ENCODE data around the gene TPRG1L. TPM values are rescaled to one million over a fixed set of nuclear protein-coding genes. Genes with fewer than 3 reads are reported as not detected.

Gene TPRG1L
- total RNA-seq, 1 donor from 2014 or later = 7.0 TPM

DNA sequence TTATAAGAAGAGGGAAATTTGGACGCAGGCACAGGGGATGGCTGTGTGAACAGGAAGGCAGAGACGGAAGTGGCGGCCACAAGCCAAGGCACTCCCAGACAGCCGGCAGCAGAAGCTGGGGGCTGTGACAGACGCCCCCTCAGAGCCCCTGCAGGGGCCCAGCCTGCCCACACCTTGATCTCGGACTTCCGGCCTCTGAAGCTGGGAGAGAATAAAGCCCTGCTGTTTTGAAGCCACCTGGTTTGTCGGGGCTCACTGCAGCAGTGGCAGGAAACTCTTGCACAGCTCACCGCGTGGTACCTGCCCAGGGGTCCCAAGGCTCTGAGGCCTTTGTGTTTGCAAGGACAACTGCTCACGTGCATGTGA, 27.2 kb upstream of the TPRG1L start:
- Mint-ChIP-seq H3K4me1 (ENCODE audit: low read depth) (peaks cover 8% of the 10 kb centered on the region), H3K36me3 (ENCODE audit: low read depth) (no peaks in the 10 kb centered on the region), H3K4me3 (ENCODE audit: low read depth) (no peak overlapping the region), H3K27me3 (ENCODE audit: low read depth) (no peaks in the 10 kb centered on the region), H3K27ac (no peak overlapping the region), H3K9me3 (no peaks in the 10 kb centered on the region)
- DNase-seq (ENCODE audit: low spot score) = no peak
- intact Hi-C loops (cut with micrococcal nuclease) = no loop called here

DNA sequence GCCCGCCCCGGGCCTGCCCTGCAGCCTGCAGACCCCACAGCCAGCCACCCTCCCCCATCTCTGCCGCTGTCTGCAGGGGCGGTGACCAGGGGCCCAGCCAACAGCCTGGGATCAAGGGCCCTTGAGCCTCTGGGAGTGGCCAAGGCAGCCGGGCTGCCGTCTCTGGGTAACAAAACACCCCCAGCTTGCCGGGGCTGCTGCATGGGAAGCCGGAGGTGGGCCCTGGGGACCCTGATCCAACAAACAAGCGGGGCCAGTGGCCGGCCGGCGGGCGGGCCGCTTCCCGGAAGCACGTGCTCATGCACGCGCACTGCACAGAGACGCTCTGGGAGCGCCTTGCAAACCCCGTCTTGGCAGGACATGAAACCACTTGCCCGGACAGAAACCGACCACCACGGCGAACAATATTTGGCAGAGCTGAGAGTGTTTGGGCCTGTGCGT, 26.7 kb upstream of the TPRG1L start:
- H3K27ac Mint-ChIP-seq = no peak overlapping the region
- H3K4me1 Mint-ChIP-seq (ENCODE audit: low read depth) = peaks cover 8% of the 10 kb centered on the region
- no peaks in the 10 kb centered on the region for H3K9me3 Mint-ChIP-seq
- H3K4me3 Mint-ChIP-seq (ENCODE audit: low read depth) = no peak overlapping the region
- no peak for DNase-seq (ENCODE audit: low spot score)
- no peaks in the 10 kb centered on the region for H3K36me3 Mint-ChIP-seq (ENCODE audit: low read depth)
- no peaks in the 10 kb centered on the region for H3K27me3 Mint-ChIP-seq (ENCODE audit: low read depth)
- intact Hi-C loops (cut with micrococcal nuclease) = no loop called here

DNA sequence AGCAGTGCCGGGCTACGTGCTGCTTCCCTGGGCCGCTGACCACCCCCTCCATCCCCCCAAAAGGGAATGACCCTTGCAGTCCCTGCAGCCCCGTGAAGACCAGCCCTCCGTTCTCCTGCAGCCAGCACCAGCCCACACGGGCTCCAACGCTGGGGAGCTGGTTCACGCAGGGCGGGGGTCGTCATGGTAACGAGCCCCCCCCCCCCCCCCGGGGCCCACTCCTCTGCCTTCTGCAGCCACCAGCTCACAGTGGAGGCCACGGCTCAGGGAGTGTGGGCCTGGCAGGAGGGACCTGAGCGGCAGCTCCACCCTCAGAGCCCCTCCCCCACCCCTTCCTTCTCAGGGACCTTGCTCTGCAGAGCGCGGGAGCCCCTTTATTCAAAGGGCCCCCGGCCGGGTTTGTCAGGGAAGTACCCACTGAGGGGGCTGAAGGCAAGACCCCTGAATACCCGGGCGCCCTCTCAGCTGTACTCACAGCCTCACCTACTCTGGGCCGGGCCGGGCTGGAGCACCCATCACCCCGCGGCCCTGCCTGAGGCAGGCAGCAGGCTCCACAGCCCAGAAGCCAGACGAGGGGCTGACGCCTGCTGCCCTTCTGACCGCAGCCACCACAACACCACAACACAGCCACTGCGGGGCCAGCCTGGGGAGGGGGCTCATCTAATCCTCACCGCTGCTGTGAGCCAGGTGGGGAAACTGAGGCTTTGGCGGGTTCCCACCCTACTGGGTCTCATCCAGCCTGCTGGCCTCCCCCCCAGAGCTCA, 26.1 kb upstream of the TPRG1L start:
- intact Hi-C loops (cut with micrococcal nuclease) = no loop called here
- Mint-ChIP-seq H3K4me3 (ENCODE audit: low read depth) (no peak overlapping the region), H3K27ac (no peak overlapping the region), H3K4me1 (ENCODE audit: low read depth) (peaks cover 8% of the 10 kb centered on the region), H3K9me3 (no peaks in the 10 kb centered on the region), H3K27me3 (ENCODE audit: low read depth) (no peaks in the 10 kb centered on the region), H3K36me3 (ENCODE audit: low read depth) (no peaks in the 10 kb centered on the region)
- no peak for DNase-seq (ENCODE audit: low spot score)

DNA sequence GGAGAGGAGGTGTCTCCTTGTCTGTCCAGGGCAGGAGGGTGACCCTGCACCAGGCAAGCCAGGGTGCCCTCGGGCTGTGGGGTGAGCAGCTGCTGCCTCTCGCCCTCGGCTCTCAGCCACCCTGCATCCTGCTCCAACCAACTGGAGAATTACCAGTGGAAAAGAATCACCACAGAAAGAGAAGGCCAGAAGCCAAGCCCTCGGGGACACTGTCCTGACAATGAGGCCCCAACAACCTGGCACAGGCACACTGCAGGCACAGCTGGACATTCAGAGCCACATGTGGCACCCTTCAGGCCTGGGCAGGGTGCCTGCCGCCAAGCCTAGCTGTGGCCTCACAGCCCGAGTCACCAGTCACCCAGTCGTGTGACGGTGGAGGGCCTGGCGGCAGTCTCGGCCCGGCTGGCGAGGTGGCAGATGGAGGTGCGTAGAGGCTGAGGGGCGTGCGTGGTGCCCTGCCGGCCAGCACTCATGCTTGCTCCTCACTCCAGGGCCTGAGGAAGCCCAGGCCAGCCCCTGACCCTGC, 25.5 kb upstream of the TPRG1L start:
- Mint-ChIP-seq H3K4me3 (ENCODE audit: low read depth) (no peak overlapping the region), H3K4me1 (ENCODE audit: low read depth) (peaks cover 8% of the 10 kb centered on the region), H3K36me3 (ENCODE audit: low read depth) (no peaks in the 10 kb centered on the region), H3K27ac (no peak overlapping the region), H3K27me3 (ENCODE audit: low read depth) (no peaks in the 10 kb centered on the region), H3K9me3 (no peaks in the 10 kb centered on the region)
- DNase-seq (ENCODE audit: low spot score) = no peak
- intact Hi-C loops (cut with micrococcal nuclease) = no loop called here

DNA sequence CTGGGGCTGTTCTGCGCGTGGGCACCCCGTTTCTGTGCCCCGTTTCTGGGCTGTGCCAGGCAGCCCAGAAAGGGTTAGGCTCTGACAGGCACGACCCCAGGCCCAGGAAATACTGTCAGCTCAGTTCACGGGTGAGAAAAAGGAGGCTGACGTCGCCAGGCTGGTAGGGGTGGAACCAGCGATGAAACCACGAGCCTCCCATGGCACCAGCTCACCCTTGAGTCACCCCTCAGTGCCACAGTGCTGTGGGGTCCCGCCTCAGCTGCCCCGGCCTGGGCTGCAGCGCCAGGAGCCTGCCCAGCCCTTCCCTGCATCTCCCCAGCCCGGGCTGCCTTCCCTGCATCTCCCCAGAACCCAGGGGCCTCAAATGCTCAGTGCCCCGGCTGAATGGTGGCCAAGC, 25.0 kb upstream of the TPRG1L start:
- Mint-ChIP-seq H3K27ac (no peak overlapping the region), H3K36me3 (ENCODE audit: low read depth) (no peaks in the 10 kb centered on the region), H3K4me3 (ENCODE audit: low read depth) (no peak overlapping the region), H3K27me3 (ENCODE audit: low read depth) (no peaks in the 10 kb centered on the region), H3K9me3 (no peaks in the 10 kb centered on the region), H3K4me1 (ENCODE audit: low read depth) (peaks cover 8% of the 10 kb centered on the region)
- DNase-seq (ENCODE audit: low spot score) = no peak
- intact Hi-C loops (cut with micrococcal nuclease) = no loop called here

DNA sequence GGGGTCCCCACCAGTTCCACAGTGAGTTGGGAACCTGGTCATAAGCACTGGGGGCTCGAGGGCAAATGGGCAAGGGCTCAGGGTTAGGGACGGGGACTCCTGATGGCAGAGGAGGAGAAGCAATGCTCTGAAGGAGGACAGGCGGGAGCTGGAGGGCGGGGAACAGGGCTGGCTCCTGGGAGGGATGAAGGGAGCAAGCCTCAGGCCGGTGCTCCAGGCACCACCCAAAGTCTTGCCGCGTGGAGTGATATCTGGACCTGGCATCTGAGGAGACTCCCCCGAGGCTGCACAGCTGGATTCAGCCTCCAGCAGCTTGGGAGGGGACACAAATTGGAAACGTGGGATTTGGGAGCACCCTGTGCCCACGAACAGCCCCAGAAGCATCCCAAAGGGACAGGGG, 24.5 kb upstream of the TPRG1L start:
- H3K4me3 Mint-ChIP-seq (ENCODE audit: low read depth) = no peak overlapping the region
- no peak overlapping the region for H3K27ac Mint-ChIP-seq
- H3K36me3 Mint-ChIP-seq (ENCODE audit: low read depth) = no peaks in the 10 kb centered on the region
- DNase-seq (ENCODE audit: low spot score) = no peak
- no peaks in the 10 kb centered on the region for H3K27me3 Mint-ChIP-seq (ENCODE audit: low read depth)
- peaks cover 8% of the 10 kb centered on the region for H3K4me1 Mint-ChIP-seq (ENCODE audit: low read depth)
- intact Hi-C loops (cut with micrococcal nuclease) = no loop called here
- H3K9me3 Mint-ChIP-seq = no peaks in the 10 kb centered on the region

DNA sequence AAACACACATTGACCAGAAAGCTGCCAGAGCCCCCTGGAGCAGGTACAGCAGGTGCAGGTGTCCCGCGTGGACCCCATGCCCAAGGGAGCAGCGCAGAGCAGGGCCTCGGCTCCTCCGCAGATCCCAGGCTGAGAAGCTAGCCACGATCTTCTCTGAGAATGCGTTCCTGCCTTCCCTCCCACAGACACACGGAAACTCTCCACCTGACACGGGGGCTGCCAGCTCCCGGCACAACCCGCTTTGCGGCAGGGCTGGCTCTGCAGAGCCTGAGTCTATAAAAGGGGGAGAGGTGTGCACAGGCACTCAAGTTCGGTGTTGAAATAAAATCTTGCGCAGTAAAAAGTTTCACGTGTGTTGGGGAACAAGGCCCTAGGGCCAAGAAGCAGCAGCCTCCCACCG, 23.1 kb upstream of the TPRG1L start:
- peaks cover 8% of the 10 kb centered on the region for H3K4me1 Mint-ChIP-seq (ENCODE audit: low read depth)
- DNase-seq (ENCODE audit: low spot score) = no peak
- intact Hi-C loops (cut with micrococcal nuclease) = no loop called here
- no peak overlapping the region for H3K4me3 Mint-ChIP-seq (ENCODE audit: low read depth)
- H3K36me3 Mint-ChIP-seq (ENCODE audit: low read depth) = no peaks in the 10 kb centered on the region
- no peaks in the 10 kb centered on the region for H3K9me3 Mint-ChIP-seq
- no peaks in the 10 kb centered on the region for H3K27me3 Mint-ChIP-seq (ENCODE audit: low read depth)
- H3K27ac Mint-ChIP-seq = no peak overlapping the region

DNA sequence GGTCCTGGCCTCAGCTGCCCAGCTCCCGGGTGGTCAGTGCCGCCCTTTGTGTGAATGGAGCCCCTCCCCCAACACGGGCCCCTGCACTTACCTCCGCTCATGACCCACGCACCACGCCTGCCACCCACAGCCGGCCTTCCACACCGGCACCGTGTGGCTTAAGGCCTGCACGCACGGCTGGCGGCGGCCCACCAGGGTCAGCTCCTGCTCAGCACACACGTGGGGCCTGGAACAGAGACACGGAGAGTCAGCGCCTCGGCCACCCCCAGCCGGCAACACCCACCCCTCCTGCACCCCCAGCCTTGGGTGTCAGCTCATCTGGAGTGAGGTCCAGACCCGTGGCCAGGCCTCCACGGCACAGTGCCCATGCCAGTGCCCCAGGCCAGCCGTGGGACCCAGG, 22.4 kb upstream of the TPRG1L start:
- Mint-ChIP-seq H3K4me1 (ENCODE audit: low read depth) (peaks cover 5% of the 10 kb centered on the region), H3K9me3 (no peaks in the 10 kb centered on the region), H3K27me3 (ENCODE audit: low read depth) (no peaks in the 10 kb centered on the region), H3K27ac (no peak overlapping the region), H3K36me3 (ENCODE audit: low read depth) (no peaks in the 10 kb centered on the region), H3K4me3 (ENCODE audit: low read depth) (no peak overlapping the region)
- no peak for DNase-seq (ENCODE audit: low spot score)
- intact Hi-C loops (cut with micrococcal nuclease) = no loop called here

DNA sequence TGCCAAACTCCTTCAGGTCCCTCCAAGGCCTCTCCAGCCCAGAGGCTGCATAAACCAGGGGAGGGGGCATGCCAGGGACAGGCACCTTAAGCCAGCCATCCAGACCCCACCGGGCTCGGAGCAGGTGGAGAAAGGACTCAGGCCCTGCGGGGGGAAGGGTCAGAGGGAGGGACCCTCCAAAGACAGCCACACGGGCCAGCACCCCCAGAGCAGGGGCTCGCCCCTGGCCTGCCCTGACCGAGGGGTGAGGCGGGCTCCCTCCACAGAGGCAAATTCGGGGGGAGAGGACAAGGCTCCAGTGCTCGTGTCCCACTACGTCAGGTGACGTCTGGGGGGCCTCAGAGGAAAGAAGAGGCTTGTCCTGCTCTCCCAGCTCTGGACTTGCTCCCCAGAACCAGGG, 21.7 kb upstream of the TPRG1L start:
- H3K4me3 Mint-ChIP-seq (ENCODE audit: low read depth) = no peak overlapping the region
- DNase-seq (ENCODE audit: low spot score) = no peak
- no peaks in the 10 kb centered on the region for H3K4me1 Mint-ChIP-seq (ENCODE audit: low read depth)
- H3K27ac Mint-ChIP-seq = no peak overlapping the region
- H3K27me3 Mint-ChIP-seq (ENCODE audit: low read depth) = no peaks in the 10 kb centered on the region
- intact Hi-C loops (cut with micrococcal nuclease) = no loop called here
- no peaks in the 10 kb centered on the region for H3K9me3 Mint-ChIP-seq
- no peaks in the 10 kb centered on the region for H3K36me3 Mint-ChIP-seq (ENCODE audit: low read depth)

DNA sequence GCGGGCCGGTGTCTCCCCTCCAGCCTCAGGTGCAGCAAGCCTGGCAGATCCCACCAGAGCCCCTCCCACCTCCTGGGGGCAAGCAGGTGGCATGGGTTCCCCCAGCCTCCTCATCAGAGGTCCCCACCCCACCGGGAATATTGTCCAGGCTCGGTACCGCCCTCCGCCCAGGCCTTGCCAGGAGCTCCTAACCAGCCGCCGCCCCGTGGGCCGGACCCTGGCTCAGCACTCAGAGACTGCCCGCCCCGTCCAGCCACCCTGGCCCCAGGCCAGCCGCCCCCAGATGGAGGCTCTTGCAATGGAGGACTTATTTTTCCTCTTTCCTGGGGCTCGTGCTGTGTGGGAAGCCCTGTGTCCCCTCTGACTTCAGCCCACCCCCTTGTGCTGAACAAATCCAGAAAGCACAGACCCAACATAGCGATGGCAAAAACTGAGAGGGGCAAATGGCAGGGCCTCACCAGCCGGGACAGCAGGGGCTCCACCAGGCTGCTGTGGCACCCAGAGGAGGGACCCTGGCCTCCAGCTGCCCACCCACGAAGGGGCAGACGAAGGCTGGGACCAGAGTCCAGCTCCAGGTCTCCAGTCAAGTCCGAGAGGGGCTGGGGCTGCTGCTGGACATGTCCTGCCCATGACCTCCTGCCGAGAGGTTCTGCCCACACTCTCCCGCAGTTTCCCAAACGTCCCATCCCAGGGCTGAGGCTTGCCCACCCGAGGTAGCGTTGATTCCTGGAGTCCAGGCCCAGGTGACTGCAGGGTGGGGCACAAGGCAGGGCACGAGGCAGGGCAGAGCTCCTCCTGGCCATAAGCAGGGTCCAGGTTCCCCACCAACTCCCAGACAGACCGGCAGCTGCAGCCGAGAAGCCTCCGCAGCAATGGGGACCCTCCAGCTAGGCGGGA, 21.0 kb upstream of the TPRG1L start:
- DNase-seq (ENCODE audit: low spot score) = no peak
- no peaks in the 10 kb centered on the region for H3K27me3 Mint-ChIP-seq (ENCODE audit: low read depth)
- no peaks in the 10 kb centered on the region for H3K36me3 Mint-ChIP-seq (ENCODE audit: low read depth)
- H3K4me3 Mint-ChIP-seq (ENCODE audit: low read depth) = no peak overlapping the region
- intact Hi-C loops (cut with micrococcal nuclease) = no loop called here
- no peaks in the 10 kb centered on the region for H3K4me1 Mint-ChIP-seq (ENCODE audit: low read depth)
- H3K9me3 Mint-ChIP-seq = no peaks in the 10 kb centered on the region
- H3K27ac Mint-ChIP-seq = no peak overlapping the region

DNA sequence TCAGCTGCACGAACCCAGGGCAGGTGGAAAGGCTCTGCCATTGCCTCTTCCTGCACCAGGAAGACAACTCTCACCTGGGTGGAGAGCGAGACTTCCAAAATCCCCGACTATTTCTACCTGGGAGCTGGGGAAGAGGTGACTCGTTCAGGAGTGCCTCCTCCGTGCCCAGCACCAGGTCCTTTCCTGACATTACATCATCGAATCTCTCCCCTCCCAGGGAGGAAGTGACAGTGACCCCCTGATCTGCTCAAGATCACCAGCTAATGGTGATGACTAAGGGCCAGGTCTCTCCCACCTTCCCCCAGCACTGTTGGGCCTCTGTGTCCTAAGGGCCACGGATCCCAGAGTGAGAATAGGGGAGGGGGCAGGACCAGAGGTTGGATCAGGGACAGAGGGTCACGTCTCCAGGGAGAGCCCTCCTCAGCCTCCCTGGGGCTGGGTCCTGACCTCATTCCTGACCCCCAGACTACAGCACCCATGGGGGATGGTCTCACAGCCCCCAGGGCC, 20.3 kb upstream of the TPRG1L start:
- Mint-ChIP-seq H3K4me3 (ENCODE audit: low read depth) (no peak overlapping the region), H3K4me1 (ENCODE audit: low read depth) (no peaks in the 10 kb centered on the region), H3K27me3 (ENCODE audit: low read depth) (peaks cover 3% of the 10 kb centered on the region), H3K27ac (no peak overlapping the region), H3K36me3 (ENCODE audit: low read depth) (no peaks in the 10 kb centered on the region), H3K9me3 (no peaks in the 10 kb centered on the region)
- intact Hi-C loops (cut with micrococcal nuclease) = no loop called here
- DNase-seq (ENCODE audit: low spot score) = no peak

DNA sequence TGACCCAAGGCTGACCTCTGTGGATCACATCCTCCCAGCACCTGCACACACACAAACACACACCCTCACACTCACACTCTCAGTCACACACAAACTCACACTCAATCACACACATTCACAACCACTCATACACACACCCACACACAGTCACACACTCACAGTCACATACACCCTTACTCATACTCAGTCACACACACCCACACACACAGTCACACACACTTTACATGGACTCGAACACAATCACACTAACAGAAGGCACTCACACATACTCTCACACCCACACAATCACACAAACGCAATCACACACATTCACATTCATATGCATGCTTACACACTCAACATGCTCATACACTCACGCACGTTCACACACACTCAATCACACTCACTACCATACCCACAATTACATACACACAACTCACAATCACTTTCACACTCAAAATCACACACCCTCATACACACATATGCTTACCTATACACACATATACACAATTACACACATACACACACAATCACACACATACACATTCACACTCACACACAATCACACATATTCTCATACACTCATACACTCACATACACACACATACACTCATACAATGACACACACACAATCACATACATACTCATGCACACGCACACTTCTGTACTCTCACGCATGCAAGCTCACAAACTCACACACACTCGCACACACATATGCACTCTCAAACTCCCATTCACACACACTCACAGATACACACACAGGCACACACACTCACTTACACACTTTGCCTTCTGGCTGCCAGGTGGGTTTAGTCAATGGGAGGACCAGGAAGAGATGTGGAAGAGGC, 19.6 kb upstream of the TPRG1L start:
- Mint-ChIP-seq H3K27ac (no peak overlapping the region), H3K9me3 (no peaks in the 10 kb centered on the region), H3K4me1 (ENCODE audit: low read depth) (no peaks in the 10 kb centered on the region), H3K36me3 (ENCODE audit: low read depth) (no peaks in the 10 kb centered on the region), H3K4me3 (ENCODE audit: low read depth) (no peak overlapping the region), H3K27me3 (ENCODE audit: low read depth) (peaks cover 3% of the 10 kb centered on the region)
- intact Hi-C loops (cut with micrococcal nuclease) = no loop called here
- no peak for DNase-seq (ENCODE audit: low spot score)

All from activated T-helper 2 cell treated with anti-CD3 and anti-CD28 coated beads, Interferon-gamma antibody, Interleukin-2, Interleukin-4, amounts not matched to agents 10 μg/mL and 5 μg/mL and 100 μg/mL, durations not matched to agents 14 hours and 24 hours and 36 hours (primary cell).